ENCODE results near the gene SRRM2.

The SRRM2 gene

DNA sequence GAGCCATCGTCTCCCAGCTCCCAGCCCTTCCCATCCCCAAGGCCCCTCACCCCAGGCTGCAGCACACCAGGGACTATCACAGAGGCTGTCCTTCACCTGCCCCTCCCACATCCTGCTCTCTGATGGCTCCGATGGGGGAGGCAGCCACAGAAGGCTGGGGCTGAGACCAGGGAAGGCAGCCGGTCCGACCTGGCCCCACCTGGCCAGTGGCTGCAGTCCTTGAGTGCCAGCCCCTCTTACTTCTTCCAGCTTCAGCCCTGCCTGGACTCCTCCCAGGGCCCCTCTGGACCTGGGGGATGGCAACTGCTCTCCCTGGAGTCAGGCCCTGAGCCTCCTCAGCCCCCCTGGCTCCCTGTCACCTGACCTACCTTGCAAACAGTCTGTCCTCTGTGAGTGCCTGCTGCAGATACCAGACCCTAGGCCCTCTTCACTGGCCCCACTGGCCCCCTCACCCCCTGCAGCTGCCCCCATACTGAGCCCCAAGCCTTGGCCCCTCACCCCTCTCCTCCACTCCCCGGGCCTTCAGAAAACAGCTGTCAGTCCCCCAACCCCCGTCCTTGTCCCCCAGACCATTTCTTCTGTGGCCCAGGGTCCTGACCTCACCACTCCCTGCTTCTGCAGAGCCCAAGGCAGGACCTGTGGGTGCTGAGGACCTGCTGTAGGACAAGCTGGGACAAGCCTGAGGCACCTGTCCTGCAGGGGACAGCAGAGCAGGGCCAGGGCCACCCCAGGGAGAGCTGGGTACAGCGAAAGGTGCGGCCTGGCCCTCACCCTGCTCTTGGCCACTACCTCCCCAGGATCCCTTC lies 12.6 kb upstream of the SRRM2 start:
- no peak for DNase-seq (ENCODE audit: low read depth)

DNA sequence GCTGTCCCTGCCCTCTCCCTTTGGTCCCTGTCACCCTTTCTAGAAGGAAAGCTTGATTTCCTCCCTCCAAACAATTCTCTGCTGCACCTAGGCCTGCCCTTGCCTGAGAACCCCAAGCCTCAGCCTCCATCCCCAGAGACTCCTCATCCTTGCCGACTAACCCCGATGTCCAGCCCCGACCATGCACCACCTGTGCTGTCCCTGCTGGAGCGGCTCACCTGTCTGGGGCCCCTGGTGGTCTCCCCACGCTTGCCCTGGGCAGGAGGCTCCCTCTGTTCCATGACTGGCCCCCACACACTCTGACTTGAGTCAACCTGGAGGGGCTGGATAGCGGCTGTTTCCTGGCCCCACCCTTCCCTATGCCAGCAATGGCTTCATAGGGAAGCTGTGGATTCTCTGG lies 12.0 kb upstream of the SRRM2 start:
- DNase-seq (ENCODE audit: low read depth), result no peak

DNA sequence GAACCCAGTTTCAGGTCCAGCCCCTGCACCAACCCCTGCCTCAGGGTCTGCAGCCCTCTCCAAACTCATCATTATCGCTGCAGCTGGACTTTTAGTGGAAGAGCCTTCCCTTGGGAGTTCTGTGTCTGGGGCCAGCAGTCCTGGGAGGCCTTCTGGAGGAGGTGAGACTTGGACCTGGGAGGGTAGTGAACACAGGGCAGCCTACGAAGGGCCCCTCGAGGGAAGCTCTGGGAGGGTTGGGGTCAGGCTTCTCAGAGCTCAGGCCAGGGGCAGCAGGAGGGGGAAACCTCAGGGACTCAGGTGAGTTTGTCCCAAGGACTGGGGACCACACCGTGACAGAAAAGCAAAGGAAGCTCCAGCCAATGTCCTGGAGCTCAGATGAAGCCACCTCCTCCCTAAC lies 11.3 kb upstream of the SRRM2 start:
- DNase-seq (ENCODE audit: low read depth), result no peak

DNA sequence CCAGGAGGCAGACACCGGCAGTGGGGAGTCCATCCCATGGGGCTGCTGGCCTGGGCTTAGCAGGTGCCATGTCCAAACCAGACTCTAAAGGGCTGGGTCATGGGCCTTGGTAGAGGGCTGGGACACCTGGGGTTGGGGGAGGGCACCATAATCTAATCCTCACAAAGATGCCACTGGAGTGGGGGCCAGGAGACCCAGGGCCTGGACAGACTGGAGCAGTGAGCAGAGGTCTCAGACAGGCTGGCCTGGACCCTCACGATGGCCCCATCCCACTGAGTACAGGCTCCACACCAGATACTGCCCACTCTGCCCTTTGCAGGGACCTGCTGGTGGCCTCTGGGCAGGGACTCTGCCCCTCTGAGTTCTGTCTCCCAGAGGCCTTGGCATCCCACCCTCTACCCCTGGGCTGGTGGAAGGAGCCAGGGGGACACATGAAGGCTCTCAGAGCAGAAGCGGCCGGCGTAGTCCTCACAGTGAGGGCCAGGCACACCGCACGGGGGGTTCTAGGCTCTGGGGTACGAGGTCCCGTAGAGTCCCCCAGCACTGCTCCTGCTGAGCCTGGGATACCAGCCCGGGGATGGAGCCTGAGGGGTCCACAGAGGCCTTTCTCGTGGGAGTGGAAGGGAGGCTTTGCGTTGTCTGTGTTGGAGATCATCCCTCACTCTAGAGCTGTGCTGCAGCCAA lies 10.0 kb upstream of the SRRM2 start:
- no peak for DNase-seq (ENCODE audit: low read depth)

DNA sequence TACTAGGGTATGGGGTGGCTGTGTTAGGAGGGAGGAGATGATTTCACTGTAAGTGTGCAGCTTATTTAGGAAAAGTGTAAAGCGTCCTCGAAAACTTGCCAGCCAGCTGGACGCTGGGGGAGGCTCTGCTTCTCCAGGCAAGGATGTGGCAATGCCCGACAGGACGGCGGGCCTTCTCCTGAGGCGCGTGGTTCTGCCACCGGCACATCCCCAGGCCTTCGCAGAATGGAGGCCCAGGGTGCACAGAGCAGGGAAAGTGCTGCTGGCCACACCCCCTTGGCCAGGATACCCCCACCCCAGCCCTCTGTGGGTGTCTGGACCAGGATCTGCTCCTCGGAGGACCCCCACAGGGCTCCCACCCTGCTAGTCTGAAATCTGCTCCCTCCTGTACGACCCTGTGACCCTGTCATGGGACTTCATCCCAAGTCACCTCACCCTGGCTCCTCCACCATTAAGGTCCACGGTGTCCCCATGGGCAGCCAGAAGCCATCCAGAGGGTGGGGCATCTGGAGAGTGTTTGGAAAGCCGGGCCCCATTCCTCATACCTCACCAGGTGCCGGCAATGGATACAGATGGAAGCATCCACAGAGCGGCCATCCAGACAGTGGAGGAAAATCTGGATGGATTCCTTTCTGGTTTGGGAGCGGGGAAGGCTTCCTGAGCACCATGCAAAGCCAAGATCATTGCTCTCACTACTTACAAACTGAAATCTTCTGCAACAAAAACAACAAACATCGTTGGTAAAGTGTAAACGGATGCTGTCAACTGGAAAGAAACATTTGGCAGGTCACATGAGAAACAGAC lies 9.2 kb upstream of the SRRM2 start:
- no peak for DNase-seq (ENCODE audit: low read depth)

DNA sequence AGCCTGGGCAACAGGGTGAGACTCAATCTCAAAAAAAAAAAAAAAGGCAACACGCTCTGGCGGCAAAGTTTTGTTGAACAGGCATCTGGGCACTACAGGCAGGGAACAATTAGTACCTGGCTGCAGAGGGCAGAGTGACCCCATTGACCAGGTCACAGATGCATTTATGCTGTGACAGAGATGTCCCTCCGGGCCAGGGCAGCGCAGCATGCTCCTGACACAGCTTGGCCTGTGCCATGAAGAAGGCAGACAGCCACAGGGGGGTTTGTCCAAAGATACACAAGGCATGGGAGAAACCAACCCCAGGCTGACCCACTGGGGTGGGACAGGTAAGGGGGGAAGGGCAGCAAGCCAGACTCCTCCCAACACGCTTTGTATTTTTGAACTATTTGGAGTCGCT lies 7.7 kb upstream of the SRRM2 start:
- DNase-seq (ENCODE audit: low read depth), result no peak

DNA sequence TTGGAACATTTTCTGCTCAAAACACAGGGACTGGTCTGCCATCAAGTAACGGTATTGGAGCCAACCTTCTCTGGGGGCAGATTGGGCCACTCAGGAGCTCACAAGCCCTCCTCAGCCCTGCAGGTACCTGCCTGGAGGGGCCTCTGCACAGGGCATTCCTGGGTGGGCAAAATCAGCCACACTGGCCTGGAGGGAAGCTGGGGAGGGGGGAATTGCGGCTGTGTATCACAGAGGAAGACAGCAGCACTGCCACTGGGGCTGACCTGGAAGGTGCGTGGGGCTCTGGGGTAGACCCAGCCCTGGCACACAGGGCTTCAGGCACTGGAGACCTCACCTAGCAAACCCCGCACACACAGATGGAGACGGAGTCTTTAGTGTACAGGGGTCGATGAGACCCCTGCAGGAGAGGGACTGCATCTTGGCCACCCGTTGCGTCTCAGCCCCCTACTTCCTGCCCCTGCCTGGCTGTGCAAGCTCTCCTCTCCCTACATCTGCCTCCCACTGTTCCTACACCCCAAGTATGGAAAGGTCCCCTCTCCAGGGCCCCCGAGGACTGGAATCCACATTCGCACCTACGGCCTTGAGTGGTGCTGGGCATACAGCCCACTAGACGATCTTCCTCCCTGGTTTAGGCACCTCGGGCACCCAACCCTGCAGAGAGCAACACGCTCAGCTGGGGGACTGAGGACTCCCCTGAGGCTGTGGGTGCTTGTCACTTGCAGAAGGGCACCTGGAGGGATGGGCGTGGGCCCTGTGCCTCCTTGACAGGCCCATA lies 7.1 kb upstream of the SRRM2 start:
- no peak for DNase-seq (ENCODE audit: low read depth)

DNA sequence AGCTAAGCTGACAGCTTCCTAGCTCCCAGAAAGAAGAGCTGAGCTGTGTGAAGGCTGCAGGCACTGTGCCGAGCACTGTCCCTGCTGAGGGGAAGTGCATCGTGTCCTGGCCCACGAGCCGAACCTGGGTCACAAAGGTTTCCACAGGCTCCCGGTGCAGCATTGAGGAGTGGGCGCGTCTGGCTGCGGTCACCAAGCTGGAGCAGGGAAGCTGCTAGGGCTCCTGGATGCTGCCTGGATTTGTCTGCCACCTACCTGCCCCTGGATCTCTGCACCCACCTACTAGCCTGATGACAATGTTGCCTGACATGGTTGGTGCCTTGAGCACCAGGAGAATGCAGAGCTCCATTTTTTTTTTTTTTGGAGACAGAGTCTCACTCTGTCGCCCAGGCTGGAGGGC lies 6.5 kb upstream of the SRRM2 start:
- no peak for DNase-seq (ENCODE audit: low read depth)

DNA sequence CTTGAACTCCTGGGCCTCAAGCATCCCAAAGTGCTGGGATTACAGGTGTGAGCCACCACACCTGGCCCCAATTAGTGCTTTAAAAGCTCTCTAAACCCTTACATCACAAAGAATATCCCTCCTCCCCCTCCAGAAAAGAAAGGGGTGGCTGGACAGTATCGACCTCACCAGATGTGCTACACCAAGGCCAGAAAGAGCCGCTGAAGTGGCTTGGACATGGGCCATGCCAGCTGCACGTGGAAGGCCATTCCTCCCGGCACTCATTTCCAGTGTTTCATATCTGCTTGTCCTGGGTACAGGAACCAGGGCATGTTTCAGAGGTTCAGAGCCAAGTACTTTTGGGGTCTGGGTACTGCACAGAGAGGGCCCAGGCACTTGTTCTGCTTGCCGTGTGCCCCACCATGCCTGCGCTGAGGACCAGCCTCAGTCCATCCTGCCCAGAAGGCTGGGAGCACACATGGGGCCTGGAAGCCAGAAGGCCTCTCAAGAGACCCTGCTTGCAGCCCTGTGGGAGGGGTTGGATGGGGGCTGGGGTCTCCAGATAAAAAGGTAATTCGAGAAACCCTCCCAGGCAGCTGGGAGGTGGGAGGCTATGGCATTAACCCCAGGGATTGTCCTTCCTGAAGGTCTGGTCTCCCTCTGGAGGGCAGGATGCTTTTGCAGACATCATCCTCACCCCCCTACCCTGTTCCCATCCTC lies 3.5 kb upstream of the SRRM2 start:
- DNase-seq (ENCODE audit: low read depth), result no peak

DNA sequence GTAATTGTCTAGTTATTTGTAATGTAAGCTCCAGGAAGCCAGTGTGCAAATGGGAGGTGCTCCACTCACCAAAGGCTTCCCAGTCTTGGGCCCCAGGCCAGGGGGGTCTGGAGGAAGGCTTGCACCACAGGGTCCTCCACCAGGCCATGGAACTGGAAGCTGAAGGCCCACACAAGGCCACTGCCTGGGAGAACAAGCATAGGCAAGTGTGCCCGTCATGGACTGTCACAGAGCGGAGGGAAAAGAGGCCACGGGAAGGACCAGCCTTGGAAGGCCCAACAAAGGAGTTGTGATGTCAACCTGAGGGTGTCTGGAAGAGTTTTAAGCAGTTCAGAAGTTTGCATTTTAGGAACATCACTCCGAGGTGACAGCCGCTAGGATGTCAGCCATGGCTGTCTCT lies 3.0 kb upstream of the SRRM2 start:
- no peak for DNase-seq (ENCODE audit: low read depth)

DNA sequence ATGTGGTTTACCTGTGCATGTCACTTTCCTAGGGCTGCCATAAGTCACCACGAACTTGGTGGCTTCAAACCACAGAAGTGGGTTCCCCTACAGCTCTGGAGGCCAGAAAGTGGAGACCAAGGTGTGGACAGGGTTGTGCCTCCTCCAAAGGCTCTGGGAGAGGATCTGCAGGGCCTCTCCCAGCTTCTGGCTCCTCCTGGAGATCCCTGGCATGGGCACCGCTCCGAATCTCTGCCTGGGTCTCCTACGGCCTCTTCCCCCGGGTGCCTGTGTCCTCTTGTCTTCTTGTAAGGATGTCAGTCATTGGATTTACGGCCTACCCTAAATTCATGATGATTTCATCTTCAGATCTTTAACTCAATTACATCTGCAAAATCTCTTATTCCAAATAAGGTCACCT lies 2.5 kb upstream of the SRRM2 start:
- no peak for DNase-seq (ENCODE audit: low read depth)

DNA sequence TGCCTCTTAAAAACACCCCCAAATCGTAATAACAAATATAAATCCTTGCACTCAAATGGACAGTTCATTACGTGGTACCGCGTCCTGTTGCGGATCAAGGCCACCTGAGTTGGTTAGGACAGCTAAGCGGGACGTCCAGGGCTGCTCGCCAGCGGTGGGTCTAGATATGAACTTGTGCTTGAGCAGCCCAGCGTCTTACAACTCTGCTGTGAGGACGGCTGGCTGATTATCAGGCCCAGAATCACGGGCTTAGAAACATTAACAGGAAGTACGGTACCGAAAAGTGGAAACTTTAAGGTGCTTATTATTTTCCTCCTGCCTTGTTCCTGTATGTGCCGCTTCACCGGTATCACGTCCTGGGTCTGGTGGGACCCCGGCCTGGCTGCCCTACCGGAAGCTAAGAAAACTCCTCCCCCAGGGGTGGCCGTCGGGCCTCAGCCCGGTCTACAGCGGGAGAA lies 832 bp upstream of the SRRM2 start:
- no peak for DNase-seq (ENCODE audit: low read depth)

DNA sequence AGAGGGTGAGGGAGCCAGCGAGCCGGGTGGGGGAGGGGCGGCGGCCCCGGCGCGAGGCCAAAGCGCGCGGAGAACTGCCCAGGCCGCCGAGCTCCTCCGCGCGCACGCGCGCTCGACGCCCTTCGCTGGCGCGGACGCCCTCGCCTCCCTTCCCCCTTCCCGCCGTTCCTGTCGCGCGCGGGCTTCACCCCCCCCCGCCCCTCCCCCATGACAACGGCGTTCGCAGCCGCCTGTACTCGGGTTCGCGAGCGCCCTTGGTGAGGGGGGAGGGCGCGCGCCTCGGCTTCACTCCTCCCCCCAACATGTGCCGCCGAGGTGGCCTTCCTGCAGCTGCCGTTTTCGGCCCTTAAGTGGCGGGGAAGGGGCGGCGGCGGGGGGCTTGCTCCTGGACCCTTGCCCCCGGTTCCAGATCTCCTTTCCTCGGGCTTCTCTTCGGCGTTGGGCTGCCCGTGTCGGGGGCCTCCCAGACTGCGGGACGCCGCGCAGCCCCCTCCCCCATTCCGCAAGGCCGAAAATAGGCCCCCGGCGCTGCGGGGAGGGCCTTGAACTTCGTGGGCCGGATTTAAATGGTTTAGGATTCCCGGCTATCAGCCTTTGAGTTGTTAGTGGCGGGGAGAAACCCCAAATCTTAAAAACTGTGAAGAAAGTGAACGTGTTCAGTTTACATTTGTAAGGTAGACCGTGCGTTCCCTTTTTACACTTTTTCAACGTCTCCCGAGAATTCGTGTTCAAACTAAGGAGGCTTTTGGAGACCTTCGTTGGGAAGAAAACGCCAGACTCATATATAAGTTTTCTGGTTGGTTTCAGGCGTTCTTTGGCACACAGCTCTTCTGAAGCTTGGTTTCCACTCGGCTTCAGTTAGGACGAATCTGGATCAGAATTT lies 653 bp downstream of the SRRM2 start:
- DNase-seq (ENCODE audit: low read depth), result peak; percentile 51

DNA sequence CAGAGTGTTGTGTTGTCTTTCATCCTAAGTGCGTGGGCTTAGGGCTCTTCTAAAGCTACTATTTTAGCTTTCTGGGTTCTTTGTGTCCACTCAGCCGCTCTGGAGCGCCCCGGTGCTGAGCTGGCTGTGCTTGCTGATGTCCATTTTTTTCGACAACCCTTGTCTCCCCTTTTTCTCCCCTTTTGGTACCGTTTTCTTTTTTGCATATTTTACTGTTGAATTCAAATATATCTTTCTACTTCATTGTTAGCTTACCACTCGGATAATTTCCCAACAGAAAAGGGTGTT lies 1.2 kb downstream of the SRRM2 start:
- no peak for DNase-seq (ENCODE audit: low read depth)

DNA sequence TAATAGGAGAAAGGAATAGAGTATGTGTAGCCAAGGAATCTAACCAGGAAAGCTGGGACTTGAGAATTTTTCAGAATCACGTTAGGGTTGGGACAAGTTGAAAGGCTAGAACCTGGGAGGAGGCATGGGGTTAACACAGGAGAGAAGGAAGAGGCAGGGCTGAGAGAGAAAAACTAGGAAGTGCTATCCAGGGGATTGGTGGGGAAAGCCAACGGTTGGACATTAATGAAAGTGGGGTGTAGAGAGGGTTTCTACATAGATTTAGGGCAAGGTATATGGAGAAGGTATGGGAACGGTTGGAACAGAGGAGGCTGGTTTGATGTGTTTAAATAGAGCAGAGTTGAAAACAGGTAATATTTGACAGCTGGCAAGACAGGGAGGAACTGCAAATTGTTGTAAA lies 2.7 kb downstream of the SRRM2 start:
- no peak for DNase-seq (ENCODE audit: low read depth)

DNA sequence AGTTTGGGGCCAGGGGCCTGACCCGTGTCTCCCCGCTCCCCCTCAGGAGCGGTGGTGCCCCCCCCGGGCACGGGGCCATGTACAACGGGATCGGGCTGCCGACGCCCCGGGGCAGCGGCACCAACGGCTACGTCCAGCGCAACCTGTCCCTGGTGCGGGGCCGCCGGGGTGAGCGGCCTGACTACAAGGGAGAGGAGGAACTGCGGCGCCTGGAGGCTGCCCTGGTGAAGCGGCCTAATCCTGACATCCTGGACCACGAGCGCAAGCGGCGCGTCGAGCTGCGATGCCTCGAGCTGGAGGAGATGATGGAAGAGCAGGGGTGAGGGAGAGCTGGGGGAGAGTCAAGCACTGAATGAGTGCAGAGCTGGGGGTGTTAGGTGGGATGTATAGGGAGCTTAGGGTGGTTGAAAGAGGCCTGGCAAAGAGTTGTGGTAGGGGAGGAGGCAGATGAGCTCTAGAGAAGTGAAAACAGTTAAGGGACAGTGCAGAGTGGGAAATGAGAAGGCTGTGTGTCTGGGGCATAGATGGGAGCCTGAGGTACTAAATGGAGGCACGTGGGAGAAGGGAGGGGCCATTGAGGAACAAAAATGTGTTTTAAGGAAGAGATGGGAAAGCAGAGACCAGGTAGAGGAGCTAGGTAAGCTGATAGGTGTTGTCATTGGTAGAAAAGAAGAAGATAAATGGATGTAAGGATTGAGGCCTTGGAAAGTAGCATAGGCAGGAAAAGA lies 4.0 kb downstream of the SRRM2 start:
- no peak for DNase-seq (ENCODE audit: low read depth)

DNA sequence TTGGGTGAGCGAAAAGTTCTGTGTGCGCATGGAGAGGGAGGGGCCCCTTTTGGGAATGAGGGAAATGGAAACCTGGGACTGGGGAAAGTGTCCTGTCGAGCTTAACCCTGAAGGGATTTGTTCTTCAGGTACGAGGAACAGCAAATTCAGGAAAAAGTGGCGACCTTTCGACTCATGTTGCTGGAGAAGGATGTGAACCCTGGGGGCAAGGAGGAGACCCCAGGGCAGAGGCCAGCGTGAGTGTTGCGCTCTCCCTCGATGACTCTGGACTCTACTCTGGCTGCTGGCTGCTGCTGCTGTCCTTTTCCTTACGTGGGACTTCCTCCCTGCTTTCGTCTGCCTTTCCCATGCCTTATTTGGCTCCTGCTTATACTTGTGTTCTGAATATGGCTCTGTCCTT lies 4.9 kb downstream of the SRRM2 start:
- no peak for DNase-seq (ENCODE audit: low read depth)

DNA sequence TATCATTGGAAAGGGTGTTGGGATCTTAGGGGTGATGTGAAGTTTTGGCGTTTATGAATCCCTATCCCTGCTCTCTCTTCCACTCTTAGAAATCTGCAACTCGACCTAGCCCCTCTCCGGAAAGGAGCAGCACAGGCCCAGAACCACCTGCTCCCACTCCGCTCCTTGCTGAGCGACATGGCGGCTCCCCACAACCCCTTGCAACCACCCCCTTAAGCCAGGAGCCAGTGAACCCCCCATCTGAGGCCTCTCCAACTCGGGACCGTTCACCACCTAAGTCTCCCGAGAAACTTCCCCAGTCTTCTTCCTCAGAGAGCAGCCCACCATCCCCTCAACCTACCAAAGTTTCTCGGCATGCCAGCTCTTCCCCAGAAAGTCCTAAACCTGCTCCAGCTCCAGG lies 9.0 kb downstream of the SRRM2 start:
- no peak for DNase-seq (ENCODE audit: low read depth)

DNA sequence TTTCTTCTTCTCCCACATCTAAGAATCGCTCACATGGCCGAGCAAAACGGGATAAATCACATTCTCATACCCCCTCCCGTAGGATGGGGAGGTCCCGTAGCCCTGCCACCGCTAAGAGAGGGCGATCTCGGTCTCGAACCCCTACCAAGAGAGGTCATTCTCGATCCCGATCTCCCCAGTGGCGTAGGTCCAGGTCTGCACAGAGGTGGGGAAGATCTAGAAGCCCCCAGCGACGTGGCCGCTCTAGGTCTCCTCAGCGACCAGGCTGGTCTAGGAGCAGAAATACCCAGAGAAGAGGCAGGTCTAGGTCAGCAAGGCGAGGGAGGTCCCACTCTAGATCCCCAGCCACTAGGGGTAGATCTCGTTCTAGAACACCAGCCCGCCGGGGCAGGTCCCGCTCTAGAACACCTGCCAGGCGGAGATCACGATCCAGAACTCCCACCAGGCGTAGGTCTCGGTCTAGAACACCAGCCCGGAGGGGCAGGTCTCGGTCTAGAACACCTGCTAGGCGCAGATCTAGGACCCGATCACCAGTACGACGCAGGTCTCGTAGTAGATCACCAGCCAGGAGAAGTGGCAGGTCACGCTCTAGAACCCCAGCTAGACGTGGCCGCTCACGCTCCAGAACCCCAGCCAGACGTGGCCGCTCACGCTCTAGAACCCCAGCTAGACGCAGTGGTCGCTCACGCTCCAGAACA lies 9.6 kb downstream of the SRRM2 start:
- no peak for DNase-seq (ENCODE audit: low read depth)
